Retinal pigment epithelial cell (primary cell): ENCODE data around the gene CLEC1A.
A peak's percentile ranks its signal among the peaks of the same experiment; 100 is the strongest.

Experiments used
- DNase-seq: peaks from one replicate; pipeline ENCODE4 v3.0.0-alpha.2; 2010; ENCODE audit warnings: low read depth
- H3K4me3 ChIP-seq: 2 replicates; pipeline ENCODE4 v1.5.1; 2011; ENCODE audit warnings: mild to moderate bottlenecking, low read length, control low read depth, moderate library complexity
- TF ChIP-seq, protein P1 (sequence below): conservative IDR thresholded peaks from 2 replicates; pipeline ENCODE4 v1.5.1; 2011; ENCODE audit warnings: low read depth, low read length, control low read depth, inconsistent platforms

CLEC1A gene

DNA sequence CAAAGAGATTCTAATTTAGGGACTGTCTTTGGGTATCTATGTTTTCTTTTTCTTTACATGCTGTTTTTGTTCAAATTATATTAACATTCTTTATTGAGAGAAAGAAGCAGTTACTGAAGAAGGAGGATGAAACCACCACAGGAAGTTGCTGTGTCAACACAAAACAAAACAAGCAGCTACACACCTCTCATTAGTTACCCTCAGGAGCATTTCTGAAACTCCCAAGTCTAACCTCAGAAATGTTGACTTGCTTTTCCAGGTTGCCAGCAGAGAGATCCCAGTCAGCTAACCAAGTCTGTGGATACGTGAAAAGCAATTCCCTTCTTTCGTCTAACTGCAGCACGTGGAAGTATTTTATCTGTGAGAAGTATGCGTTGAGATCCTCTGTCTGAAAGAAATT is 33.5 kb downstream of the CLEC1A start:
- no peak for DNase-seq
- H3K4me3 ChIP-seq, result no peak overlapping the region

GRCh38 chr12:10058387-10058786 is 40.4 kb downstream of the CLEC1A start:
- TF ChIP-seq, protein P1, sequence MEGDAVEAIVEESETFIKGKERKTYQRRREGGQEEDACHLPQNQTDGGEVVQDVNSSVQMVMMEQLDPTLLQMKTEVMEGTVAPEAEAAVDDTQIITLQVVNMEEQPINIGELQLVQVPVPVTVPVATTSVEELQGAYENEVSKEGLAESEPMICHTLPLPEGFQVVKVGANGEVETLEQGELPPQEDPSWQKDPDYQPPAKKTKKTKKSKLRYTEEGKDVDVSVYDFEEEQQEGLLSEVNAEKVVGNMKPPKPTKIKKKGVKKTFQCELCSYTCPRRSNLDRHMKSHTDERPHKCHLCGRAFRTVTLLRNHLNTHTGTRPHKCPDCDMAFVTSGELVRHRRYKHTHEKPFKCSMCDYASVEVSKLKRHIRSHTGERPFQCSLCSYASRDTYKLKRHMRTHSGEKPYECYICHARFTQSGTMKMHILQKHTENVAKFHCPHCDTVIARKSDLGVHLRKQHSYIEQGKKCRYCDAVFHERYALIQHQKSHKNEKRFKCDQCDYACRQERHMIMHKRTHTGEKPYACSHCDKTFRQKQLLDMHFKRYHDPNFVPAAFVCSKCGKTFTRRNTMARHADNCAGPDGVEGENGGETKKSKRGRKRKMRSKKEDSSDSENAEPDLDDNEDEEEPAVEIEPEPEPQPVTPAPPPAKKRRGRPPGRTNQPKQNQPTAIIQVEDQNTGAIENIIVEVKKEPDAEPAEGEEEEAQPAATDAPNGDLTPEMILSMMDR, result no peak
- no peak overlapping the region for H3K4me3 ChIP-seq
- no peak for DNase-seq

More for the DNA sequence above, 33.5 kb downstream of the CLEC1A start:
- TF ChIP-seq, protein P1, result no peak

DNA sequence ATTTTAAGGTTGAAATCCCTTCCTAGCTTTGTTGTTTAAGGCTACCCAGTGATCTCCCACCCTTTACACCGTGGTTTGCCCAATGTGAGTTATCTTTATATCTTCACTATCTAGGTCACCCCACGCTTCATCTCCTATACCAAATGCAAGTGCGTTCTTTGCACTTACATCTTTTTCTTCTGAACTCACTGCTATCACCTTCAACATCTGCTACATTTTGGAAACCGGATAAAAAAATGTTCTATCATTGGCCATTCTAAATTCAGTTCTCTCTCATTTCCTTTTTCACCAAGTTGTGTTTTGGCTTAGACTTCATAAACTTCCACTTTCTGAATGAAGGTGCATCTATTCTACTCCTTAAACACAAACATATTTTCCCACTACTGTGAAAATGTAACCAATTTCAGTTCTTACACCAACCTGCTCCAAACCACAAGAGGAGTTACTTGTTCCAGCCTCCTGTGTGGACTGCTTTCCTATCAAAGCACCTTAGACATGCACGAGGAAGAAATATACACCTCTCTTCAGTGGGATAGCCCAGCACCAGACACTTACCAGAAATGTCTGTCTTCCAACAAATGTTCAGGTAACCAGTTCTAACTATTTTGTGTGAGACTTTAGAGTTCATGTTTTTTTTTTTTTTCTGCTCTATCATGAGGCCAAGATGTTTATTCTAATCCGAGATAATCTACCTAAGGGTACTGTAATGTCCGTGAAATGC is 46.4 kb downstream of the CLEC1A start:
- DNase-seq, result no peak
- H3K4me3 ChIP-seq, result no peak overlapping the region
- TF ChIP-seq, protein P1, result no peak

DNA sequence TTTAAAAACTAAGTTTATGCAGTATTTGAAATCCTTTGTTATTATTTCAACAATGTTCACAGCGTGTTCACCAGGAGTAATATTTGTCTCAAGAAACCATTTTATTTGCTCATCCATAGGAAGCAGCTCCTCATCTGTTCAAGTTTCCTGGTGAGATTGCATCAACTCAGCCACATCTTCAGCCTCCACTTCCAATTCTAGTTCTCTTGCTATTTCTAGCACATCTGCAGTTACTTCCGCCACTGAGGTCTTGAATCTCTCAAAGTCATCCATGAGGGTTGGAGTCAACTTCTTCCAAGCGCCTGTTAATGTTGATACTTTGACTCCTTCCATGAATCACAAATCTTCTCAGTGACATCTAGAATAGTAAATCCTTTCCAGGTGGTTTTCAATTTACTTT is 50.3 kb downstream of the CLEC1A start:
- TF ChIP-seq, protein P1, result no peak
- no peak overlapping the region for H3K4me3 ChIP-seq
- no peak for DNase-seq

GRCh38 chr12:10042167-10042566 is 56.6 kb downstream of the CLEC1A start:
- TF ChIP-seq, protein P1, result no peak
- no peak overlapping the region for H3K4me3 ChIP-seq
- no peak for DNase-seq

DNA sequence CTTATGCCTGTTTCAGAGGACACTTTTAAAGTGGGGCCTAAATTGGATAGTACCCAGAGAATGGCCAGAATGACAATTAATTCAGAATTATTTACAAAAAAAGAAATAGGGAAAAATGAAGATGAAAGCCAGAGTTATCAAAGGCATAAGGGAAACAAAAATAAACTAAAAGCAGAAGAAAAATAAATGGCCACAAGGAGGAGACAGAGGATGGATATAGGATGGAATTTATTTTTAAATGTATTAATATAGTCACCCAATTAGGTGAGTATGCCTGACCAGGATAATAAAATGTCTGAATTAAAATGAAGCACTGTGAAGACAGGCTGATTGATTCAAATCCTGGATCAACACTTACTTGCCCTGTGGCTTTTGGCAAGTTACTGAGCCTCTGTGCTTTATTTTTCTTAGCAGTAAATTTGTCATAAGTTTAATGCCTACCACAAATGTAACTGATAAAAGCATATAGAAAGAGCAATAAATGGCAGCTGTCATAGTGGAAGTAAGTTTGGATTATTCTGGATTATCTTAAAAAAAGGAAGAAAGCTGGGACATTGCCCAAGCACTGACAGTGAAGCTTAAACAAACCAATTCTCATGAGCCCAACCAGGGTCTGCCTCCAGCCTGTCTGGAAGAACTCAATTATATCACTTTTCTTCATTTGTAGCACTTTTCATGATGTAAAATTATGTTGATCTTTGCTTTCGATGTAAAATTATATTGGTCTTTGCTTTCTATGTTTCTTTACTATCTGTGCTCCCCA is 64.8 kb downstream of the CLEC1A start:
- TF ChIP-seq, protein P1, result peak; percentile 41
- no peak overlapping the region for H3K4me3 ChIP-seq
- DNase-seq, result no peak

- TF ChIP-seq, protein P1, result no peak
- DNase-seq, result peak; percentile 11
- H3K4me3 ChIP-seq, result no peak overlapping the region
Measured at GRCh38 chr12:10031771-10032175, 67.0 kb downstream of the CLEC1A start.
